H1 (cell line): ENCODE data around the gene CFAP20. TPM values are rescaled to one million over a fixed set of nuclear protein-coding genes. Genes with fewer than 3 reads are reported as not detected.

ENCODE experiments used
- CTCF ChIA-PET: fragments of 300-600 bp; sonication (Branson Sonifier 250); formaldehyde crosslinking; loops from one replicate; lab custom pipeline; 2021; ENCODE audit not compliant: partially characterized antibody; lab: Charles Lee
- POLR2A ChIA-PET: fragments of 300-600 bp; sonication (Branson Sonifier 250); formaldehyde crosslinking; loops from one replicate; lab custom pipeline; 2021; ENCODE audit warnings: inconsistent platforms; ENCODE audit not compliant: partially characterized antibody; lab: Charles Lee
- DNase-seq, 2 experiments: peaks; one replicate each; pipeline versions ENCODE4 v3.0.0 to v3.0.0-alpha.2; 2010 to 2022; ENCODE audit warnings: low spot score in 2 of 2, low read depth in 1 of 2, mixed read lengths in 1 of 2
- FAIRE-seq: peaks from 2 replicates; lab custom pipeline; 2011; peaks lifted over from hg19 to GRCh38; lab: Jason Lieb, UNC
- H2AFZ ChIP-seq: 2 replicates; pipeline ENCODE4 v1.8.1; 2012; ENCODE audit warnings: low read length, inconsistent platforms
- H2AK5ac ChIP-seq: 2 replicates; pipeline ENCODE4 v1.6.1; 2013; ENCODE audit warnings: low read depth, low read length
- H2BK120ac ChIP-seq: replicated peaks from 2 replicates; pipeline ENCODE3; 2013; ENCODE audit warnings: low read depth, low read length, inconsistent platforms
- H2BK12ac ChIP-seq: 2 replicates; pipeline ENCODE4 v1.6.1; 2013; ENCODE audit warnings: low read depth, low read length
- H2BK15ac ChIP-seq: 2 replicates; pipeline ENCODE4 v1.6.1; 2013; ENCODE audit warnings: low read length
- H2BK20ac ChIP-seq: 2 replicates; pipeline ENCODE4 v1.6.1; 2013; ENCODE audit warnings: low read length
- H2BK5ac ChIP-seq: 2 replicates; pipeline ENCODE4 v1.6.1; 2013; ENCODE audit warnings: low read depth, low read length
- H3K14ac ChIP-seq: 2 replicates; pipeline ENCODE4 v1.6.1; 2013; ENCODE audit warnings: inconsistent platforms; ENCODE audit not compliant: insufficient read length
- H3K18ac ChIP-seq: 2 replicates; pipeline ENCODE4 v1.6.1; 2013; ENCODE audit warnings: low read length; ENCODE audit errors: extremely low read depth
- H3K23ac ChIP-seq: 2 replicates; pipeline ENCODE4 v1.6.1; 2013; ENCODE audit warnings: inconsistent platforms; ENCODE audit not compliant: insufficient read length
- H3K23me2 ChIP-seq: 2 replicates; pipeline ENCODE4 v1.6.1; 2013; ENCODE audit warnings: low read depth, low read length
- H3K27ac ChIP-seq: 2 replicates; pipeline ENCODE4 v1.6.1; 2011; ENCODE audit warnings: low read depth, low read length, inconsistent platforms
- H3K27me3 ChIP-seq, 4 experiments: replicated peaks in 1 of 4; 1 replicate in 1 of 4; 2 replicates in 3 of 4; pipeline versions ENCODE4 v1.6.1 to v1.8.1; 2011 to 2013; ENCODE audit warnings: low read length in 3 of 4, mild to moderate bottlenecking in 3 of 4, inconsistent platforms in 2 of 4, mixed read lengths in 2 of 4, moderate library complexity in 1 of 4; ENCODE audit not compliant: control insufficient read depth in 3 of 4, insufficient read depth in 3 of 4; ENCODE audit errors: extremely low read depth in 1 of 4
- H3K36me3 ChIP-seq, 4 experiments: 2 replicates each; pipeline versions ENCODE4 v1.6.1 to v1.8.1; 2011 to 2013; ENCODE audit warnings: mild to moderate bottlenecking in 4 of 4, low read length in 3 of 4, moderate library complexity in 2 of 4, control low read depth in 1 of 4, inconsistent platforms in 1 of 4; ENCODE audit not compliant: insufficient read depth in 4 of 4, control insufficient read depth in 2 of 4
- H3K4ac ChIP-seq: replicated peaks from 2 replicates; pipeline ENCODE3; 2013; ENCODE audit warnings: low read length, low read depth, mixed read lengths, inconsistent platforms; ENCODE audit not compliant: insufficient read length
- H3K4me1 ChIP-seq, 4 experiments: replicated peaks in 1 of 4; 1 replicate in 1 of 4; 2 replicates in 3 of 4; pipeline versions ENCODE4 v1.6.1 to v1.8.1; 2011 to 2013; ENCODE audit warnings: low read length in 3 of 4, inconsistent platforms in 2 of 4, mixed read lengths in 1 of 4; ENCODE audit not compliant: insufficient read depth in 4 of 4, control insufficient read depth in 3 of 4
- H3K4me2 ChIP-seq, 2 experiments: 2 replicates each; pipeline versions ENCODE4 v1.6.1 to v1.8.1; 2011 to 2013; ENCODE audit warnings: low read depth in 2 of 2, low read length in 2 of 2, control low read depth in 1 of 2, inconsistent platforms in 1 of 2, mild to moderate bottlenecking in 1 of 2; ENCODE audit not compliant: insufficient read depth in 1 of 2
- H3K4me3 ChIP-seq, 4 experiments: fragments of 200-600, 300-600 bp in 1 of 4; sonication (generic), shearing (Covaris generic), sonication (Bioruptor Twin) in 1 of 4; 2 replicates each; pipeline versions ENCODE4 v1.5.1 to v1.8.1; 2011 to 2016; ENCODE audit warnings: low read length in 4 of 4, low read depth in 3 of 4, control low read depth in 2 of 4, inconsistent platforms in 2 of 4, mild to moderate bottlenecking in 2 of 4, mixed read lengths in 1 of 4, moderate library complexity in 1 of 4; ENCODE audit not compliant: insufficient read depth in 2 of 4; ENCODE audit errors: extremely low read depth in 1 of 4
- H3K56ac ChIP-seq: replicated peaks from 2 replicates; pipeline ENCODE3; 2013; ENCODE audit warnings: low read depth, mild to moderate bottlenecking, mixed read lengths, low read length, inconsistent platforms; ENCODE audit not compliant: insufficient read length
- H3K79me1 ChIP-seq: 2 replicates; pipeline ENCODE4 v1.6.1; 2013; ENCODE audit warnings: low read depth, low read length, control low read depth
- H3K79me2 ChIP-seq, 2 experiments: 2 replicates each; pipeline versions ENCODE4 v1.6.1 to v1.8.1; 2012 to 2013; ENCODE audit warnings: low read length in 2 of 2, mild to moderate bottlenecking in 2 of 2, inconsistent platforms in 1 of 2; ENCODE audit not compliant: insufficient read depth in 2 of 2, control insufficient read depth in 1 of 2
- H3K9ac ChIP-seq, 4 experiments: replicated peaks in 1 of 4; 1 replicate in 1 of 4; 2 replicates in 3 of 4; pipeline versions ENCODE4 v1.6.1 to v1.8.1; 2011 to 2013; ENCODE audit warnings: low read depth in 3 of 4, low read length in 3 of 4, control low read depth in 2 of 4, mild to moderate bottlenecking in 2 of 4, moderate library complexity in 2 of 4, inconsistent platforms in 1 of 4; ENCODE audit errors: extremely low read depth in 1 of 4
- H3K9me3 ChIP-seq, 2 experiments: 2 replicates each; pipeline versions ENCODE4 v1.6.1 to v1.8.1; 2012 to 2013; ENCODE audit warnings: mild to moderate bottlenecking in 2 of 2, moderate library complexity in 2 of 2, control low read depth in 1 of 2, inconsistent platforms in 1 of 2, low read depth in 1 of 2, low read length in 1 of 2, mixed read lengths in 1 of 2; ENCODE audit not compliant: insufficient read depth in 2 of 2
- H4K20me1 ChIP-seq, 2 experiments: replicated peaks in 1 of 2; 2 replicates each; pipeline versions ENCODE3 to v1.8.1; 2011 to 2013; ENCODE audit warnings: inconsistent platforms in 2 of 2, low read length in 2 of 2, mild to moderate bottlenecking in 1 of 2; ENCODE audit not compliant: insufficient read depth in 2 of 2, control insufficient read depth in 1 of 2
- H4K5ac ChIP-seq: 2 replicates; pipeline ENCODE4 v1.6.1; 2013; ENCODE audit warnings: low read length, low read depth, mixed read lengths, inconsistent platforms; ENCODE audit not compliant: insufficient read length
- H4K8ac ChIP-seq: 2 replicates; pipeline ENCODE4 v1.8.0; 2013; ENCODE audit warnings: mild to moderate bottlenecking, moderate library complexity, low read length, inconsistent platforms; ENCODE audit not compliant: insufficient read depth; ENCODE audit errors: extremely low read depth
- H4K91ac ChIP-seq: replicated peaks from 2 replicates; pipeline ENCODE3; 2013; ENCODE audit warnings: low read length, mixed read lengths, inconsistent platforms; ENCODE audit not compliant: insufficient read length
- ASH2L ChIP-seq: fragments of 200-600, 300-600 bp; sonication (generic); IDR thresholded peaks from one replicate; pipeline ENCODE4 v1.7.1; 2017; ENCODE audit warnings: low read length
- CEBPB ChIP-seq: IDR thresholded peaks from 2 replicates; pipeline ENCODE4 v1.6.1; 2012; ENCODE audit warnings: low read depth, low read length
- CHD2 ChIP-seq: IDR thresholded peaks from 2 replicates; pipeline ENCODE4 v1.6.1; 2012; ENCODE audit warnings: low read length, improper control_type of control experiment
- GTF2F1 ChIP-seq: IDR thresholded peaks from 2 replicates; pipeline ENCODE4 v1.6.1; 2012; ENCODE audit warnings: low read depth, low read length, improper control_type of control experiment, borderline replicate concordance
- HDAC2 ChIP-seq, 2 experiments: fragments of 300-600 bp in 1 of 2; sonication (generic) in 1 of 2; IDR thresholded peaks; 2 replicates each; pipeline ENCODE4 v1.6.1; 2011 to 2012; ENCODE audit warnings: low read depth in 2 of 2, low read length in 2 of 2, mild to moderate bottlenecking in 2 of 2, moderate library complexity in 2 of 2, borderline replicate concordance in 1 of 2, inconsistent platforms in 1 of 2
- KDM1A ChIP-seq: fragments of 200-600, 300-600 bp; sonication (generic); IDR thresholded peaks from 2 replicates; pipeline ENCODE4 v1.7.1; 2016; ENCODE audit warnings: mild to moderate bottlenecking, low read length, borderline replicate concordance
- KDM4A ChIP-seq: IDR thresholded peaks from one replicate; pipeline ENCODE4 v1.7.1; 2012; ENCODE audit warnings: low read depth, mild to moderate bottlenecking, moderate library complexity, low read length, inconsistent platforms; ENCODE audit not compliant: severe bottlenecking
- KDM5A ChIP-seq: fragments of 200-600 bp; IDR thresholded peaks from 2 replicates; pipeline ENCODE4 v1.7.1; 2012; ENCODE audit warnings: mild to moderate bottlenecking, low read length, inconsistent platforms, mixed read lengths
- NRF1 ChIP-seq: IDR thresholded peaks from 2 replicates; pipeline ENCODE4 v1.6.1; 2011; ENCODE audit warnings: mild to moderate bottlenecking, low read depth, low read length, improper control_type of control experiment
- PHF8 ChIP-seq: fragments of 200-600 bp; sonication (generic); conservative IDR thresholded peaks from 2 replicates; pipeline ENCODE4 v1.7.1; 2012; ENCODE audit warnings: low read depth, mild to moderate bottlenecking, inconsistent platforms, low read length, moderate library complexity
- POLR2AphosphoS5 ChIP-seq: IDR thresholded peaks from 2 replicates; pipeline ENCODE4 v1.6.1; 2011; ENCODE audit warnings: low read depth, low read length
- RFX5 ChIP-seq: IDR thresholded peaks from 2 replicates; pipeline ENCODE4 v1.6.1; 2011; ENCODE audit warnings: low read depth, low read length, improper control_type of control experiment, borderline replicate concordance
- SAP30 ChIP-seq: fragments of 300-600 bp; sonication (generic); IDR thresholded peaks from 2 replicates; pipeline ENCODE4 v1.7.1; 2012; ENCODE audit warnings: low read length, moderate library complexity, mild to moderate bottlenecking, inconsistent platforms; ENCODE audit not compliant: insufficient read depth, insufficient replicate concordance
- SRF ChIP-seq: IDR thresholded peaks from 2 replicates; pipeline ENCODE4 v1.6.1; 2011; ENCODE audit warnings: mild to moderate bottlenecking, low read depth, low read length, moderate library complexity
- TAF1 ChIP-seq: IDR thresholded peaks from 2 replicates; pipeline ENCODE4 v1.6.1; 2011; ENCODE audit warnings: mild to moderate bottlenecking, low read depth, low read length
- TEAD4 ChIP-seq: IDR thresholded peaks from 2 replicates; pipeline ENCODE4 v1.6.1; 2012; ENCODE audit warnings: low read depth, low read length, inconsistent platforms, mixed read lengths
- WGBS, 2 experiments: shearing (Covaris generic) in 1 of 2; methylation state at CpG; one replicate each; pipeline versions ENCODE4 v1.1.6 to v1.1.7; 2013 to 2015; ENCODE audit warnings: low lambda C conversion rate in 2 of 2, mixed read lengths in 2 of 2, inconsistent platforms in 1 of 2, low coverage in 1 of 2, missing lambda C conversion rate in 1 of 2; ENCODE audit not compliant: insufficient replicate concordance in 2 of 2, insufficient coverage in 1 of 2, insufficient read length in 1 of 2; ENCODE audit errors: extremely low coverage in 1 of 2, missing lambda C conversion rate in 1 of 2; 5-methylcytosine and 5-hydroxymethylcytosine counted together
- polyA plus RNA-seq, 7 experiments: library from polyadenylated mRNA; depleted of rRNA in 3 of 7; stranded (reverse) in 5 of 7; unstranded in 2 of 7; fragments of >200 nt in 5 of 7; fragments of 200-250 nt in 2 of 7; gene quantifications; 1 replicate in 5 of 7; 2 replicates in 1 of 7; 4 replicates in 1 of 7; pipeline versions ENCODE4 v1.2.1 to v1.2.3, GENCODE V29; 2011 to 2013; ENCODE audit warnings: missing spikeins in 2 of 7, mixed read lengths in 2 of 7
- total RNA-seq: library from RNA; stranded (reverse); fragmentation: NEBNext Ultra II Directional; extraction: Animal tissue kit (Norgen Biotek cat#: 25700); gene quantifications from 2 replicates; pipeline ENCODE4 v1.2.1, GENCODE V29; 2021

The CFAP20 gene
- total and polyA plus RNA-seq, 2 of the 8 experiments (the other 6 are each of a cell fraction or from before 2014, with no cell fraction given) = 45.6 to 65.4 TPM

- 94% methylated on average over 2 of the region's 4 CpGs; no CpG with 5 or more reads in 1 of the 2 experiments for WGBS, 2 experiments
- no peak overlapping the region for H3K27ac ChIP-seq
- no peak overlapping the region for H4K8ac ChIP-seq
- no peak for DNase-seq
- H2BK120ac ChIP-seq = no peak overlapping the region
- no peaks in the 10 kb centered on the region for H4K20me1 ChIP-seq
- H3K9me3 ChIP-seq = no peaks in the 10 kb centered on the region
- H2BK12ac ChIP-seq = no peak overlapping the region
- no peak overlapping the region for H2BK5ac ChIP-seq
- no peak overlapping the region for H3K18ac ChIP-seq
- no peaks in the 10 kb centered on the region for H3K27me3 ChIP-seq
- H3K14ac ChIP-seq = no peak overlapping the region
- no peak overlapping the region for H2BK20ac ChIP-seq
- H3K36me3 ChIP-seq = no peaks in the 10 kb centered on the region
- H3K4me3 ChIP-seq = no peak overlapping the region
- no peak overlapping the region for H4K91ac ChIP-seq
- H2BK15ac ChIP-seq = no peak overlapping the region
- ChIA-PET CTCF (interaction anchor here (0.8 to 1.3 kb wide), 3 partner anchors 7 to 26 kb away, joined by 3 to 4 read pairs (median 3); no protein-coding TSS in a partner anchor), POLR2A (no interaction called here)
- H3K23me2 ChIP-seq = no peaks in the 10 kb centered on the region; the same call in 1 of the 2 replicates
- no peak overlapping the region for H3K56ac ChIP-seq
- no peaks in the 10 kb centered on the region for H3K4me1 ChIP-seq
- H4K5ac ChIP-seq = no peak overlapping the region
- no peak overlapping the region for H3K23ac ChIP-seq
- H3K4ac ChIP-seq = no peak overlapping the region
- no peak overlapping the region for H2AFZ ChIP-seq
- FAIRE-seq = no peak
- no peak overlapping the region for H3K4me2 ChIP-seq
- no peak overlapping the region for H2AK5ac ChIP-seq
- H3K79me2 ChIP-seq = no peaks in the 10 kb centered on the region
- no peaks in the 10 kb centered on the region for H3K79me1 ChIP-seq
- no peak overlapping the region for H3K9ac ChIP-seq
- TF ChIP-seq TAF1 = no peak
- TF ChIP-seq ASH2L = no peak
- TF ChIP-seq GTF2F1 = no peak
- TF ChIP-seq CEBPB = no peak
- TF ChIP-seq NRF1 = no peak
- TF ChIP-seq POLR2AphosphoS5 = no peak
- no peak for TF ChIP-seq KDM4A
- no peak for TF ChIP-seq RFX5
- no peak for TF ChIP-seq SAP30
- no peak for TF ChIP-seq HDAC2 (IDR thresholded peaks at IDR 0.05; ENCODE audit: borderline replicate concordance in 1 of 2, low read depth in 2 of 2, low read length in 2 of 2)
- no peak for TF ChIP-seq PHF8
- TF ChIP-seq KDM5A = no peak
- no peak for TF ChIP-seq KDM1A
- TF ChIP-seq TEAD4 = no peak
- no peak for TF ChIP-seq CHD2
- no peak for TF ChIP-seq SRF
Observed at GRCh38 chr16:58070585-58070984, 58.6 kb downstream of the CFAP20 start.
